NCI-H146 (cell line): Measurements from ENCODE around the gene BAIAP2L2.
"Not testable (repeated sequence)": the region's sequence is repeated elsewhere in the genome, so short reads cannot be mapped to it uniquely, and the experiment has no call there.

Source experiments
- DNase-seq: peaks from one replicate; lab custom pipeline; 2025; lab: John Stamatoyannopoulos, UW

The BAIAP2L2 gene

DNA sequence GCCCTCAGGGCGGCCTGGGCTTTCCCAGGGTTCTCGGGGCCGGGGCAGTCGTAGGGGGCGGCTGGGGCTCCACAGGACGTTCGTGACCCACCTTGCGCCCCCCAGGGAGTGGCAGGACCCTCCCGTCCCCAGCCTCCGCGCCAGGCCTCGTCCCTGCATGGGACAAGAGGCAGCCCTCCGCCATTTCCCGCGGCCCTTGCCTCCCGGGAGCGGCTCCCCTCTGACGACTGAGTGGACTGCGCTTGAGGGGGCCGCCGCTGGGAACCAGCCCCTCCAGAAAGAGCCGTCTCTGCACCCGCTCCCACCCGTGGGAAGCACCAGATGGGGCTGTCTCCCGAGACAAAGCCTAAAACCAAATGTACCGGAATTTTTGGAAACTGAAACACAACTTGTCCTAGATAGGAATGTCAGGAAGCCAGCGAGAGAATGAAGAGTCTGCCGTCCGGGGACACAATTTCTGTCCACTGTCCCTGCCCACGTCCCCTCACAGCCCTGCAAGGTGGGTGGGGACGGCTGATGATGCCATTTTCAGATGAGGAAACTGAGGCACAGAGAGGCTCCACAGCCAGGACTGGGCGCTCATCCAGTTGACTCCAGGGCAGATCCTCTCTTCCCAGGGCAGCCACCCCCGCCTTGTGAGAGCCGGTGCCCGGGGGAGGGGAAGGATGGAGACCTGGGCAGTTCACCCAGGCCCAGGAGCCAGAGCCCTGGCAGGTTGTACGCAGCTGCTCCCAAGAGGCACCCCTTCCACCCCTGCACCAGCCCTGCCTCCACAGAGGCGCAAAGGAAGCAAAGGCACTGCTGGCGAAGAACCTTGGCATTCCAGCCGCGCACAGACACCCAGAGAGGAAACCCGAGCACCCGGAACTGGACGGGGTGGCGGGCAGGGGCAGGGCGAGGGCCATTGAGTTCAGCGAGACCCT, 71.3 kb downstream of the BAIAP2L2 start:
- DNase-seq: no peak

DNA sequence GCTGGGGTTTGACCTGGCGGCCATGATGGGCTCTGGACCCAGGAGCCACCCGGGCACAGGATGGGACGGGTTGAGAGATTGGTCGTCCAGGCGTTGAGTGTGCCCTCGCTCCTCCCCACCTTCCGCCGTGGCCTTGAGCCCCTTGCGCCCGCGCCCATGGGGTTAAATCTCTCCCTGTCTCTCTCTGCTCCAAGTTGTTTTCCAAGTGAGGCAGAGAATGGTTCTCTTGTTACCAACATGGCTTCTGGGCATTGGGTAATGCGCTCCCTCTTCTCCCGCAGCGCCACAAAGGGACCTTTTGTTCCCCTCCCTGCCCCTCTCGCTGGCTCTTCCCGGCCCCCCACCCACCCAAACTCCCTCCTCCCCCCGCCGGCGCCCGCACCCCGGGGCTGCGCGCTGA, 72.1 kb downstream of the BAIAP2L2 start:
- DNase-seq: no peak

DNA sequence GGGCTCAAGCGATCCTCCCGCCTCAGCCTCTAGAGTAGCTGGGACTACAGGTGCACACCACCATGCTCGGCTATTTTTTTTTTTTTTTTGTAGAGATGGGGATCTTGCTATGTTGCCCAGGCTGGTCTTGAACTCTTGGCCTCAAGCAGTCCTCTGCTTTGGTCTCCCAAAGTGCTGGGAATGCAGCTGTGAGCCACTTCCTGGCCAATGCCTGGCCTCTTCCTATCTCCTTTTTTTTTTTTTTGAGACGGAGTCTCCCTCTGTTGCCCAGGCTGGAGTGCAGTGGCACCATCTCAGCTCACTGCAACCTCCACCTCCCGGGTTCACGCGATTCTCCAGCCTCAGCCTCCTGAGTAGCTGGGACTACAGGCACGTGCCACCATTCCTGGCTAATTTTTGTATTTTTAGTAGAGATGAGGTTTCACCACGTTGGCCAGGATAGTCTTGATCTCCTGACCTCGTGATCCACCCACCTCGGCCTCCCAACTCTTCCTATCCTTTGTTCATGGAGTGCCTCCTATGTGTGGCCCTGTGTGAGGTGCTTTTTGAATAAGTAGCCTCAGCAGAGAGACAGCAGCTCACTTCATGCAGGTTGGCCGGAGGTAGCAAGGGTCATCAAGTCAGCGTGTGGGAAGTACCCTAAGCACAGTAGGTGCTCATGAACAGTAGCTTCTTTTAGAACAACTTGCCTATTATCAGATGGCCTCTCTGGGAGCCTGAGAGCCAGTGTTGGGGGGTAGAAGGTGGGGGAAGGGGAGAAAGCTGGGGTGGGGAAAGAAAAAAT, 72.9 kb downstream of the BAIAP2L2 start:
- not testable (repeated sequence) for DNase-seq

DNA sequence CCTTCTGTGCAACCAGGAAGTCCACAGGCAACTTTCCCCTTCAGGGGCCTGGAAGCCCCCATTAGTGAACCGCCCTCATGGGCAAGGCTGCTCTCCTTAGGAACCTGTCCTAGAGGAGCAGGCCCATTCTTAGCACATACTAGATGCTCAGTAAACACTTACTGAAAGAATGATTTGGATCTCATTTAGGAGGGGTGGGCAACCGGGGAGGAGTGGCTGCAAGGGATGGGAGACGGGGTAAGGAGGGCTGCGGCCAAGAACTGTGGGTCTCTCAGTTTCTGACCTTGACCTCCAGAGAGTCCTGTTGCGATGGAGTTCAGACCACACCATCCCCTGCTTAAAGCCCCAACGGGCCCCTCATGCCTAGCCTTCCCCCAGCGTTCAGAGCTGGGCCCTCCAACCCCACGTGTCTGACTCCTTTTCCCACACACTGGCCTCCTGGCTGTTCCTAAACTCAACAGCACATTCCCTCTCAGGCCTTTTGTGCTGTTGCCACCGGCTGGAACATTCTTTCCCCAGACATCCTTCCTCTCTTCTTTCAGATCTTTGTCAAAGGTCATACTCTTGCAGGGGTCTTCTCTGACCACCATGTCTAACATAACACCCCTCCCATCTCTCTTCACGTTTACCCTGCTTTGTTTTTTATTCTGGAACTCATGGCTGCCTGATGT, 74.0 kb downstream of the BAIAP2L2 start:
- DNase-seq: no peak

DNA sequence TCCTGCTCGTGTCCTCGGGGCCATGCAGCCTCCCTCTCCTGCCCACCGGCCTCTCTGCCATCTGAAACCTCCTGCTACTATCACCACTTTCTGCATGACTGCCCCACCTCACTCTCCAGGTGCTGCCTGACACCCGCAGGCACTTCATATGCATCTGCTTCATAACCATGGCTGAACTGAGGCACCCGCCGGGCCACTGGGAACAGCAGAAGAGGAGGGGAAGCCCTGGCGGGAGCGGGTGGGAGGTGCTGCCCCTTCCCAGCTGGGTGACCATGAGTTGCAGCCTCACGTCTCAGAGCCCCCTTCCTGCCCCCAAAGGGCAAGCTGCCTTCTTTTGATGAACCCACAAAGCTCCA, 75.0 kb downstream of the BAIAP2L2 start:
- no peak for DNase-seq
